NOMO-1 (cell line): ENCODE measurements around the gene DISP2.

Source experiments
- DNase-seq, 2 experiments: peaks; one replicate each; lab custom pipeline; 2025; ENCODE audit not compliant: unreplicated experiment in 2 of 2; lab: John Stamatoyannopoulos, UW

DISP2 gene

DNA sequence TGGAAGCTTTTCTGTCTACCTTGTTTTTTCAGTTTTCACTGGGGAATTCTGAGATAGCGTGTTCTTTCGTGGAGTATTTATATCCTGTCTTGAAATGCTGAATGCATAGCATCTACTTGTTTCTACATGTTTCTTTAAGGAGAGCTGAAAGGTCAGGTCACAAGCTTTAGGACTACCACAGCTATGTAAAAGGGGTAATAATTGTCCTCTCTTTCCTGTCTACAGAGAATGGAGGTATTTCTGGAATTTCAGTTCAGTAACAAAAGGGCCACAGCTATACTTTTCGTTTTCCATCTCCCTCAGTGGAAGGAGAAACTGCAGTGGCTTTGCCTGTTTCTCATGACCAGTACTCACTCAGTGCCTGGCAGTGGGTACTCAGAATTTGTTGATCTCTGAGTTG lies 29.8 kb upstream of the DISP2 start:
- no peak for DNase-seq

DNA sequence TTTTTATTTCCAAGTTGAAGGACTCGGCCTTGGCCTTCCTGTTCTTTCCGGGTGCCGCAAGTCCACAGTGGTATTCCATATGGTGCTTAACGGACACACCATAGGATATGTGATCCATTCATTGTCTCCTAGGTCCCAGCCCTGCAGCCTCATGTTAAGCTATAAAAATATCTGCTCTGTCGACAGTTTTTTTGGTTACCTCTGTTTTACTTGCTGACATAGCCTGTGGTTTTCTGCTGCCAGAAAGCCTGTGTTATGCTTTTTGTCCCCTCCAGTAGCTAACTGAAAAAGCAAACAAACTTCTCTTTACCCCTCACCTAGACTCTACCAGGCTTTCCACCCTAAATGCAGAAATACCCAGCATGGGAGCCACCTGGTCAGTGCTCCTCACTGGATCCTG lies 29.3 kb upstream of the DISP2 start:
- no peak for DNase-seq

DNA sequence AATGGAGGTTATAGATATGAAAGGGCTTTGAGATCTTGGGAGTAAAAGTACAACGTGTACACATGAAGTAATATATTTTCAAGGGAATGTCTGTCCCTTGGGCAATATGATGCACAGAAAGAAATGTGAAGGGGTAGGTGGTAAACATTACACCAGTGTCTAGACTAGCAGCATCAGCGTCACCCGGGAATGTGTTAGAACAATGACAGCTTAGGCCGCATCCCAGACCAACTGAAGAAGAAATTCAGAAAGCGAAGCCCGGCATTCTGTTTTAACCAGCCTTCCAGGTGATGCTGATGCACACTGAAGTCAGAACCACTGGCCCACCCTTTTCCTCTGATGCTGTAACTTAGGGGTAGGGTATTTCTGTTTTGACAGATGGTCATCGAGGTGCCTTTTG lies 28.2 kb upstream of the DISP2 start:
- no peak for DNase-seq

DNA sequence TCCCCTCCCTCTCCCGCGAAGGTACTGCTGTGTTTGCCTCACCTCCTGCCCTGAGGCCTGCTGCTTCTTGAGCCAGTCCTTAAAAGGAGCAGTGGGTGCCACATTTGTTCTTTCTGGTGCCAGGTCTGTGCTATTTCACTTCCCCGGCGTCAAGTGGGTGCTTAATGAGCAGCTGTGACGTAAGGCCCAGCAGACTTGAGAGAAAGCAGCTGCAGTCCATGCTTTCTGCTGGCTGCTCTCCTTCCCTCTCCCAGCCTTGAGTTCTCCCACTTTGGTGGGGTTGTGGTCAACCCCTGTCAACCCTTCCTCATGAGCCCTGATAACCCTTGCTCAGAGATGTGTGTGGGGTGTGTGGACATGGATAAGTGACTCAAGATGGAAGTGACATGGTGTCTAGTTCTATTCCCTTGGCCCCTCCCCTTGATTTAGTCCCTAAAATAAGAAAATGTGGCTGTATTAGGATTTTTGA lies 27.6 kb upstream of the DISP2 start:
- no peak for DNase-seq

DNA sequence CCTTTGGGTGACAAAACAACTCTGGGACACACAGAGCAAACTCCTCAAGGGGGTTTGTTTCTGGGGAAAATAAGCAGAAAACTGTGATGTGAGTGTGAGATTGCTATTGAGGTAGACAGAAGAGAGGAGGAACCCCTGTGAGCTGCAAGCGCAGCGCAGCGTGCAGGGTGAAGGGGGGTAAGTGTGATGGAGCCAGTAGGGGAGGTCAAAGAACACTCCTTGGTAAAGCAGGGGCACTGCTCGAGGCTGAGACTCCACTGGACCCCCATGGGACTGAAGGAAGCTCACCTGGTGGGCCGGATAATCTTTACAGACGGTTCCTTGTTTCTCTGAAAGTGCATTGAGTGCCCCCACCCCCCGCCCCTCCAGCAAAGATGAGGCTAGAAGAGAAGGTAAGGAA lies 27.0 kb upstream of the DISP2 start:
- no peak for DNase-seq

DNA sequence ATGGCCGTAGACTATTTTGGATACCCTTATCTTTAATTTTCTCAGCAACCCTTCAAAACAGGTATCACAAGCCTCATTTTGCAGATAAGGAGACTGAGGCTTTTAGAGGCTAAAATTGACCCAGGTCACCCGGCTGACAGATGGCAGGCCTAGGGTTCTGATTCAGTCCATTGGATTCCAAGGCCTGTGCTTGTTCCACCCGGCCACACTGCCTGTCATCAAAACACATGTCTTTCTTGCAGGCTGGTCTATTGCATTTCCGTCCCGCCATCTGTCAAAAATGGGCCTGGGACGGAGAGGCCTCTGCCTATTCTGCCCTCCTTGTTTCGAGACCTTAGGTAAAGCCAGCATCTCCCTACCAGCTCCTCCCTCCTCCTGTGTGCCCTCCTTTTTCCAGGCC lies 26.4 kb upstream of the DISP2 start:
- DNase-seq: no peak

DNA sequence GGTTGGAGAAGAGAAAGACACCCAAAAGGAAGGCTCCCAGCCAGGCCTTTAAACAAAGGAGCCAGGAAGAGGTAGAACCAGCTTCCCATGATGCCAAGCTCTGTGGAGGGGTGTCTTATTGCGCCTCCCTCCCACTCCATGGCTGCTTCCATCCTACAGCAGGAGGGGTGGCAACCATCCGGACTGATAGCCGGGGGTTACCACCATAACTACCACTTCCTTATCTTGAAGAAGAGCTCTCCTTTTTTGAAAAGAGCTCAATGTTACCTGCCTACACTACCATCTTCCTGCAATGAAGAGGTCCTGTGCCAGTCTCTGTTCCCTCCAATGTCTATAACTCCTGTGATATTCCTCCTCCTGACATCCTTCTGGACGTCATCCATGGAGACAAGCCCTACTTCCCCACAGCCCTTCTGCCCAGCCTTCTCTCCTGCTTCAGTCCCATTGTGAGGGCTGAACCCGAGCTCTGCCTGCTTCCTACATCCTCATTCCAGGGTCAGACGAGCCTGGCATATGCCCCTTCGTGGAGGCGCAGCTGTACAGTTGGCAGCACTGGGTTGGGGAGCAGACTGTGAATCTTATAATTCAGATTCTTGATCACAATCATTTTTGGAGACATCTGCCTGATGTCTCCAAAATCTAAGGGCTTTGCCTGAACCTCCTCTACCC lies 25.8 kb upstream of the DISP2 start:
- no peak for DNase-seq

DNA sequence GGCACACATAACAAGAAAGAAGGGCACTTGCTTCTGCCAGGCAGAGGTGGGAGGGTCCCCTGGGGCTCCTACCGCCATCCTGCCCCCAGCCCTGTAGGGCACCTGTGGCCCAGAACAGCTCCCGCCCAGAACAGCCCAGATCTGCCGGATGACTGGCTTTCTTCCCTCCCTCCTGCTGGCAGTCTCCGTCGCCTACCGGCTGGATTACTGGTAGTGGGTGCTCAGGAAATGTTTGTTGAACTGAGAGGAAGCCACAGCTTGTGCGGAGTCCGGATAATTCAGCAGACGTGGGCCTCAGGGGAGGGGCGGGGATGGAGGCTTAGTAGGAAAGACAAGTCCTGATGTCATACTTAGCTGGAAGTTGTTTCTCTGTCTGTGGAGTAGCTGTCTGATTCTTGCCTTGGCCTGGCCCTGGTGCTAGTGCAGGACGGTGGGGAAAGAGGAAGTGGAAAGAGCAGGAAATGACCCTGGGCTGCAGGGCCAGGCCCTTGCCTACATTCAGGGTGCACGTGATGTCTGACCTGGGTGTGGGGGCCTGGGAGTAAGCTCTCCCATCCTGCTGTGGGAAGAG lies 24.0 kb upstream of the DISP2 start:
- DNase-seq: peak; percentile 88

DNA sequence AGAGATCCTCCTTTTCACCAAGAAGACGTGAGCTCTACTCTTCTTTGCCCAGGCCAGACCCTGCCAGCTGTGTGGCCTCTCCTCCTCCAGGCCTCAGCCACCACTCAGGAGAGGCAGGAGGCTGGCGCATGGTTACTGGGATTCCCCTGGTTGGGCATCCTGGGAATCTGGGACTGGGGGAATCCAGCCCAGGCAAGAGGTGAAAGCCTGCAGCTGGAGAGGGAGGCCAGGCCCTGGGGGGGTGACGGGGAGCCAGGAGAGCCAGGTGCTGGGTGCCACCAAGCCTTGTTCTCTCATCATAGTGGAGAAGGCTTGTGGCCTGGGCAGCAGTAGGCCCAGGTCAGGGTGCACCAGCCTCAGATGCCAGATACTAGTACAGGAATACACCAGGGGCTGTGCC lies 23.5 kb upstream of the DISP2 start:
- DNase-seq: no peak

DNA sequence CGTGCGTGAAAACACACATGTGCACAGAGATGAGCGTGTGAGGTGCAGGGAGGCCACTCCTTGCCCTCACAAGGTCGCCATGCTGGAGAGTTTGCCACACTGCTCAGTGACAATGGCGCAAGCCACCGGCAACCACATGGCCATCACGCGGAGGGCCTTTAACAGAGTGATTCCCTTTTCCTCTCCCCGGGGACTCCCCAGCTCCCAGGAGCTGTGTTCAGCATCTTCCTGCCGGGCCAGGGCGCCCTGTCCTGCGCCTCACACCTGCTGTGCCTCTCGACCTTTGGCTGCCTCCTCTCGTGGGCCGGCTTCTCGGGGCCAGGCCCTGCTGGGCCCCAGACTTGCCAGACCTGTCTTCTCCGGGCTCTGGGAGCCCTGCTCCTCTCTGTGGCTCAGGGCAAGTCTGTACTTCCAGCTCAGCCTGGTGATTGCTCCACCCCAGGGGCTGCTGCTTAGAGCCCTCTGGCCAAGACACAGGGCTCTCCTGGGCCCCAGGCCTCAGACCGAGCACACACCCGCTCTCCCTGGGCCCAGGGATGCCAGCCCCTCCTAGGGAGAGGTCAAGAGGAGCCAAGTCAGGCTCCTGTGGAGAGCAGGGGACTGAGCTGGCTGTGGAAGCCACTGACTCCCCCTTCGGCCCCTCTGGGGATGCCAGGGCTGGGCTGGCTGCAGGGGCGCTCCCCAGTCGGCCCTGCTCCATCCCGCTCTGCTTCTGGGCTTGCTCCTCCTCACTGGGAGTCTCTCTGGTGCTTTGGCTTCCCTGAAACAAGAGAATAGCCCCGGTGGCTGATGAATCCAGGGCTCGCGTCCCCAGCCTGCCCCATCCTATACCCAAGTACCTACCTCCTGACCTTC lies 22.9 kb upstream of the DISP2 start:
- no peak for DNase-seq

DNA sequence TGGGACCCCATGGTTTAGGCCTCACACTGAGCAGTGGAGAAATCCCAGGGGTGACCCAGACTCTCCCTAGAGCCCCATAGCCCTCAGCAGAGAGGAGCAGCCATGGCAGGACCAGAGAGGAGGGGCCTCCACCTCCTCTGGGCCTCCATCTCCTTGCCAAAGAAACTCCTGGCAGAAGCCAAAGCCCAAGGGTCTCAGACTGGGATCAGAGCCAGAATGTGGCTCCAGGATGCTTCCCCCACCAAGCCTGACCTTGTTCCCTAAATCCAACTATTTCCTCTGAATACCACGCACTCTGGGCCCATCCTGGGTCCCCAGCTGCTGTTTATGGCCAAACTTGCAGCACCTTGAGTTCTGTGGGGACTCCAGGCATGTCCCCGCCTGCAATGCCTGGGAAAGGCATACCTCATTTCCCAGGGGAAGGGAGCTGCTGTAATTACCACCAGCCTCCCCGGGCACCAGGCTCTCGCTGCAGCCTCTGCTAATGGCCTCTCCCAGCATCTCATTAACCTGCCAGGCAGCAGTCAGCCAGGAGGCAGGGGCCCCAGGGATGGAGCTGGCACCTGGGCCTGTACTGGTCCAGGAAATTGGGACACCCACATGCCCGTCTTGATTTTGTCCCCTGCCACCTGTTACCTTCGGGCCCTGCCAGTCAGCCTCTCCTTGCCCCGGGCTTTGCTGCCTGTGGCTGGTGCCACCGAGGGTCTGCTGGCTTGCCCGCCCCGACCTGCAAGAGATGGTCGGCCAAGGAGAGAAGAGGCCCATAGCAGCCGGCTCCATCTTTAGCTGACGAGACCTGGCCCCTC lies 21.9 kb upstream of the DISP2 start:
- DNase-seq: no peak

DNA sequence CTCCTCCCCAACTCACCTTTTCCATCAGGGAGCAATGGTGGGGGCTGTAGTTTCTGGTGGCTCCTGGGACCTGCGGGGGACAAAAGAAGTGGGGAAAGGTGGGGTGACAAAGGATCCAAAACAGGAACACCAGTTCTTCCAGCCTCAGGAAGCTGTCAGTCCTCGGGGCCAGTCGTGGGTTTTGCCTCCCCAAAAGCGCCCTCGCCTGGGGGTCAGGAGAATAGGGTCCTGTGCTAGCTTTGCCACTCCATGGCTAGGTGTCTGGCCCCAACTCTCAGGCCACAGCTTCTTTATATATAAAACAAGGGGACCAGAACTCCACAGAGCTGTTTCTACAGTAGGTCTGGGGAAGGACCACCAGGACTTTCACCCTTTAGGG lies 21.3 kb upstream of the DISP2 start:
- DNase-seq: peak in 1 of 2 experiments; percentile 34

DNA sequence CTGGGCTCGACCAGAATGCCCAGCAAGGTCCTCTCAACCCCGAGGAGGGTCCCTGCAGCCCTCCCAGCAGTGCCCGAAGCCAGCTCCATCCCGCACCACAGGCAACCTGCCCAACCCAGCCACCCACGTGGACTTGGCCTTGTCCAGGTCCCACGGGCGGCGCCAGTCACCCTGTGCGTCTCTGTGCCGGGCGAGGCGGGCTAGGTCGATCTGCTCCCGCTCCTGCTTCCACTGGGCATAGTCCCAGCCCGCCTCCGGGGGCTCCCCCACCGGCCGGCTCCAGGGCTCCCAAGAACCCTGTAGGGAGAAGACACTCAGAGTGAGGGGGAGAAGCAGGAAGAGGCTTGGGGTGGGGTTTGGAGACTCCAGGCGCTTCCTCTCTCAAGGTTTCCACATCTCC lies 20.4 kb upstream of the DISP2 start:
- DNase-seq: no peak

DNA sequence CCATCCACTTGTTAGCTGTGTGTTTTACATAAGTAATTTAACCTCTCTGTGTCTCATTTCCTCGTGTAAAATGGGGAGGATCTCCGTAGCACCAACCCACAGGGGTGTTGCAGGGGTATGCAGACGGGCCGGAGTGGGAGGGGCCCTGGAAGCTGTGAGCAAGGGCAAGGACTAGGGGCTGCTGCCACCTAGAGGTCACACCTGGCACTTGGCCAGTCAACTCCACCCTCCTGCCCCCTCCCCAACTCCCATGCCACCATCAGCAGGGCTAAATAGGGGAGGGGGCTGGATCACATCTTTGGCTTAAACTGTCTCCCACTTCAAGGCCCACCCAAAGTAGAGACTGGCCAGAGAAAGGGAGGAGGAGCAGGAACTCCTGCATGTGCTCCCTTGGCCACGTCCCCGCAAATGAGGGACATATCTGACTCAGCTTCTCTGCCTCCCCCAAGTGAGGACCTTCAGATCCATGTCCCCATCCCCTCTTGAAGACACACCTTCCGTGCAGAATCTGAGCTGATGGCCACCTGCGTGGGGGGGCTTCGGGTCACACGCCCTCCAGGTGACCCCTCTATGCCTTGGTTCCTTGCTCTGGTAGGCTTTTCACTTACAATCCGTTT lies 19.9 kb upstream of the DISP2 start:
- DNase-seq: peak; percentile 73 to 79

DNA sequence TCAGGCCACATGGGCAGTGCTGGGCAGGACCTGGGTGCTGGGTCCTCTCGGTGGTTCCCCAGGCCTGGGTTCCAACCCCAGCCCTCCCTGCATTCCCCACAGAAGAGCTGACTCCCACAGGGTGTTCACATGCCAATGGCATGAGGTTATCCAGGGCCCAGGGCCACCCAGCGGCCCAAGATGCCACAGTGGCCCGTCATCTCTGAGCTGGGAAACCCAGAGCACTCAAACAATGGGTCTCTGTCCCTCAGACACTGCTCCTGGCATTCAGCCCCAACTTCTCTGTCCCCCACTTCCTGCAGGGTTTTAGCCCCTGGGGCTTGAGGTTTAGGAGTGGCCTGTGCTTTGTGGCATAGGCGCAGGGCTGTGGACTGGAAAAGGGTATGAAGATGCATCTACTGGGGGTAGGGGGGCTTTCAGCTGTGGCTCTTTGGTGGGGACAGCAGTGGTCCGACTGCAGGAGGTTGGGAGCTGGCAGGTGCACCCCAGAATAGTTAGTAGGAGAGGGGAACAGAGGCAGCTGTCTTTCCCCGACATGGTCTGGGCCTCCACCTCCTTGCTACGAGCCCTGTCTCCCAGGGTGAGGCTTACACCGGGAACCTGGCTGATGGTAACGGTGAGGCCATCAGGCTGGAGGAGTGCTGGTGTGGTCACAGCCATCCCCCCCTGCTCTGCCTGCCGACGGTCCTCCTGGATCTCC lies 18.9 kb upstream of the DISP2 start:
- DNase-seq: no peak

DNA sequence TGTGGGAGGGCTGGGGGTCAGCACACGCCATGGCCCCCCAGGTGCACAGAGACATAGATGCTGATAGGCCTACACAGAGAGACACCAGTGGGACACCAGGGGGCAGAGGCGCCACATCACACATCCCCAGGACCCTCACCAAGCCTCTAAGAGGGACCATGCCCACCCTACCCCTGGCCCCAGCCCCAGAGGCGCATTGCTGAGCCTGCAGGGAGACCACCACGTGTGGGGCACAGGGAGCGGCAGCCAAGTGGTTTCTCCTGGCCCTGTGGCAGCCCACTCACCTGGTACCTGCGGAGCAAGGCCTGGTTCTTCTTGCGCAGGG lies 18.4 kb upstream of the DISP2 start:
- no peak for DNase-seq

DNA sequence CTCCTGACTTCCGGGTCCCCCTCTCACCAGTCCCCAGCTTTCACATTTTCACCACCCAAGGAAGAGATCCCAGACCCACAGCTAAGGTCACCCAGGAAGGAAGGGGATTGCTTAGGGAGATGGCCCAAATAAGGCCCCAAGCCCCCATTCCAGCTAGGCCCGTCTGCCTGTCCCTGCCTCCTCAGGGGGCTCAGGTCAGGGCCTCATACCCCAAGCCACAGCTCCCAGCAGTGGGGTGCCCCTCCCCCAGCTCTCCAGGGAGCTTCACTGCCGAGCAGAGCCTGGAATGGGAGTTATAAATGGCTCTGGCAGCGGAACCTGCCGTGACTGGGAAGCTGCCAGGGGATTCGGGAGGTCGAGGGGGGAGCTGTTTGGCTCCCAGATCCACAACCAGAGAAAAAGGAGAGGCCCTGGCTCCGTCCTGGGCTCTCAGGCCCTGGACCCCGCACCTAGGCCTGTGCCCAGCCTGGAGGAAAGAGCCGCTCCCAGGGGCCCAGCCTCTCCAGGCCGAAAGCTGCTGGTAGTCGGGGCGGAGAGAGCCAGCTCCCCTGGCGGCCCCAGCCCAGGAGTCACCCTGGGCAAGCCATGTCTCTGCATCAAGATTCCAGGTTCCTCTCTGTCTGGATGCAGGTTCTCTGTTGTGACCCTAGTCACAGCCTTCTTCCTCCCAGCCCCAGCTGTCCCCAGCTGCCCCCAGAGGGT lies 17.8 kb upstream of the DISP2 start:
- no peak for DNase-seq

DNA sequence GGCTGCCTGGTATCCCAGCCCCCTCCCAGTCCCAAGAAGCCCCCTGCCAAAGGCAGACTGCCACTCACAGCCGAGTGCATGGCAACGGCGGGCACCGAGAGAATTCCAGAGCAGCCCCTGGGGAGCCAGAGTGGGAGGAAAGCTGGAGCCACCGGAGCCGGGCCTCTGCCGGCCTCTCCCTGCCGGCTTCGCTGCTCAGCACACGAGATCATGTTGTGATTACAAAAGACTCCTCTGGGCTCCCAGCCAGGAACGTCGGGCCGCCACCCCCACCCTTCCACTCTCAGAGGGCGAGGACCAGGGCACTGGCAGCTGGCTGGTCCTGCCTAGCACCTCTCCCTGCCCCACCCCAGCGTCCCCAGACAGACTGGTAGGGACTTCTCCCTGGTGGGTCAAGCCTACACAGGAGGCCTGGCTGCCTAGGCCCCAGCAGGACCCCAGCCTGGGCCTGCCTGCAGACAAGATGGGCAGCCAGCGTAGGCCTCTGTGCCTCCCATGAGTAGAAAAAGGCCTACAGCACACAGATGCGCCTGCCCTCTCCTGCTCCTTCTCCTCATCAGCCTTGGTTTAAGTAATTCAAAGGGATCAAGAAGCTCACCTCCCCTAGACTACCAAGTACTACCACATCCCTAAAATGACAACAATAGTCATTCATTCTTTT lies 17.1 kb upstream of the DISP2 start, which contains the start of gene CCDC9B:
CCDC9B (minus strand) TSS at position 200 of the 661 bp plus-strand sequence; CDS start at position 80, 120 bp downstream.
- DNase-seq: peak; percentile 26 to 35
